MCF 10A (cell line): ENCODE results near the gene CDKN1C. TPM values are rescaled to one million over a fixed set of nuclear protein-coding genes. Genes with fewer than 3 reads are reported as not detected.
A peak's percentile ranks its signal among the peaks of the same experiment; 100 is the strongest.

Source experiments
- BruUV-seq: library from RNA; stranded (reverse); fragments of 400-500 nt; replicated peaks from 2 replicates; lab custom pipeline; 2021; lab: Mats Ljungman, UMichigan
- CTCF ChIA-PET: fragments of 300-600 bp; sonication (Branson Sonifier 250); formaldehyde crosslinking; extraction: SDS; loops from one replicate; lab custom pipeline; 2021; ENCODE audit warnings: antibody characterized with exemption, inconsistent platforms; lab: Yijun Ruan, JAX
- POLR2A ChIA-PET: fragments of 300-600, 350-650 bp; sonication (Branson Sonifier 250); formaldehyde crosslinking; extraction: SDS; loops from one replicate; lab custom pipeline; 2020; ENCODE audit warnings: antibody characterized with exemption, inconsistent platforms; lab: Yijun Ruan, JAX
- DNase-seq: peaks from one replicate; pipeline ENCODE4 v3.0.0-alpha.2; 2018; ENCODE audit not compliant: unreplicated experiment
- H3K27ac Mint-ChIP-seq: one replicate; pipeline ENCODE4 v1.8.0; 2022; ENCODE audit warnings: mild to moderate bottlenecking, low read depth, mixed read lengths; ENCODE audit not compliant: unreplicated experiment
- H3K27me3 Mint-ChIP-seq: one replicate; pipeline ENCODE4 v1.8.0; 2022; ENCODE audit warnings: mixed read lengths; ENCODE audit not compliant: insufficient read depth, unreplicated experiment
- H3K36me3 Mint-ChIP-seq: one replicate; pipeline ENCODE4 v1.8.0; 2022; ENCODE audit warnings: mild to moderate bottlenecking, moderate library complexity, mixed read lengths; ENCODE audit not compliant: insufficient read depth, unreplicated experiment
- H3K4me1 Mint-ChIP-seq: one replicate; pipeline ENCODE4 v1.8.0; 2022; ENCODE audit warnings: mixed read lengths; ENCODE audit not compliant: insufficient read depth, unreplicated experiment
- H3K4me3 Mint-ChIP-seq: one replicate; pipeline ENCODE4 v1.8.0; 2022; ENCODE audit warnings: mild to moderate bottlenecking, moderate library complexity, mixed read lengths; ENCODE audit not compliant: unreplicated experiment
- H3K9me3 Mint-ChIP-seq: one replicate; pipeline ENCODE4 v1.8.0; 2022; ENCODE audit warnings: mixed read lengths; ENCODE audit not compliant: unreplicated experiment
- CTCF ChIP-seq: fragments of 200-600 bp; IDR thresholded peaks from one replicate; pipeline ENCODE4 v1.8.0; 2022; ENCODE audit warnings: antibody characterized with exemption, mild to moderate bottlenecking; ENCODE audit not compliant: unreplicated experiment
- intact Hi-C: fragments of 100-400 bp; cut with micrococcal nuclease; formaldehyde crosslinking; loops from 2 replicates; pipeline ENCODE4 v1.14.1; 2022
- total RNA-seq: library from RNA; stranded (reverse); gene quantifications from 2 replicates; pipeline ENCODE4 v1.2.3, GENCODE V29; 2022

Gene CDKN1C
- total RNA-seq, 1 experiment from 2014 or later: 6.9 TPM

- Mint-ChIP-seq H3K27me3 (no peaks in the 10 kb centered on the region), H3K36me3 (no peaks in the 10 kb centered on the region), H3K4me3 (no peak overlapping the region), H3K4me1 (peaks cover 22% of the 10 kb centered on the region), H3K9me3 (no peaks in the 10 kb centered on the region), H3K27ac (no peak overlapping the region)
- no peak for TF ChIP-seq CTCF
- ChIA-PET CTCF (no interaction called here), POLR2A (no interaction called here)
- no TSS peak for BruUV-seq
- intact Hi-C loops: no loop called here
- DNase-seq: peak; percentile 21
Measured at GRCh38 chr11:2837096-2837601, 48.4 kb downstream of the CDKN1C start.

- no peaks in the 10 kb centered on the region for H3K9me3 Mint-ChIP-seq
- no TSS peak for BruUV-seq
- no peak overlapping the region for H3K4me3 Mint-ChIP-seq
- TF ChIP-seq CTCF: no peak
- H3K4me1 Mint-ChIP-seq: peaks cover 22% of the 10 kb centered on the region
- H3K36me3 Mint-ChIP-seq: no peaks in the 10 kb centered on the region
- no peaks in the 10 kb centered on the region for H3K27me3 Mint-ChIP-seq
- DNase-seq: no peak
- ChIA-PET CTCF (no interaction called here), POLR2A (no interaction called here)
- intact Hi-C loops: no loop called here
- no peak overlapping the region for H3K27ac Mint-ChIP-seq
Measured at GRCh38 chr11:2836315-2837095, 49.1 kb downstream of the CDKN1C start.

- Mint-ChIP-seq H3K4me1 (peaks cover 19% of the 10 kb centered on the region), H3K27ac (no peak overlapping the region), H3K9me3 (no peaks in the 10 kb centered on the region), H3K4me3 (no peak overlapping the region), H3K36me3 (no peaks in the 10 kb centered on the region), H3K27me3 (no peaks in the 10 kb centered on the region)
- ChIA-PET POLR2A (no interaction called here), CTCF (interaction anchor here (0.6 kb wide), 1 partner anchor 257 kb away, joined by 4 read pairs; no protein-coding TSS in a partner anchor)
- no TSS peak for BruUV-seq
- intact Hi-C loops: no loop called here
- no peak for TF ChIP-seq CTCF
- DNase-seq: no peak
Measured at GRCh38 chr11:2835751-2836150, 49.8 kb downstream of the CDKN1C start.

- peak; percentile 34 for DNase-seq
- ChIA-PET POLR2A (no interaction called here), CTCF (interaction anchor here (0.6 kb wide), 1 partner anchor 257 kb away, joined by 4 read pairs; no protein-coding TSS in a partner anchor)
- H3K27ac Mint-ChIP-seq: no peak overlapping the region
- H3K9me3 Mint-ChIP-seq: no peaks in the 10 kb centered on the region
- BruUV-seq: no TSS peak
- TF ChIP-seq CTCF: no peak
- H3K36me3 Mint-ChIP-seq: no peaks in the 10 kb centered on the region
- intact Hi-C loops: no loop called here
- no peaks in the 10 kb centered on the region for H3K27me3 Mint-ChIP-seq
- H3K4me3 Mint-ChIP-seq: no peak overlapping the region
- H3K4me1 Mint-ChIP-seq: peaks cover 17% of the 10 kb centered on the region
Measured at GRCh38 chr11:2835296-2835695, 50.3 kb downstream of the CDKN1C start.
